Heart left ventricle (tissue), 16 donors: ENCODE data around the gene LLGL2. TPM values are rescaled to one million over a fixed set of nuclear protein-coding genes. Genes with fewer than 3 reads are reported as not detected.
A peak's percentile ranks its signal among the peaks of the same experiment; 100 is the strongest.

Source experiments
- ATAC-seq, 4 donors: fragments of 200-7000 bp; cut with Tn5 transposase; one replicate each; pipeline ENCODE4 v1.9.1; 2020 to 2022; ENCODE audit warnings: moderate library complexity in 4 of 4, mild to moderate bottlenecking in 3 of 4, moderate number of reproducible peaks in 1 of 4
- DNase-seq, 5 donors: peaks; one replicate each; pipeline ENCODE4 v3.0.0-alpha.2; 2020
- H3K27ac ChIP-seq, 12 donors: fragments of 200-600 bp; sonication (generic) in 4 of 12; one replicate each; pipeline versions ENCODE4 v1.5.0 to v1.8.0; 2016 to 2022; ENCODE audit warnings: mild to moderate bottlenecking in 2 of 12
- H3K27me3 ChIP-seq, 9 donors: fragments of 200-600 bp; sonication (generic) in 2 of 9; one replicate each; pipeline versions ENCODE4 v1.5.1 to v1.8.0; 2016 to 2022; ENCODE audit warnings: mild to moderate bottlenecking in 3 of 9
- H3K36me3 ChIP-seq, 9 donors: fragments of 200-600 bp; sonication (generic) in 2 of 9; one replicate each; pipeline versions ENCODE4 v1.5.0 to v1.8.0; 2018 to 2022; ENCODE audit warnings: mild to moderate bottlenecking in 2 of 9
- H3K4me1 ChIP-seq, 12 donors: fragments of 200-600 bp; sonication (generic) in 4 of 12; one replicate each; pipeline versions ENCODE4 v1.5.0 to v1.8.0; 2016 to 2022; ENCODE audit warnings: mild to moderate bottlenecking in 3 of 12
- H3K4me3 ChIP-seq, 12 donors: fragments of 200-600 bp; sonication (generic) in 4 of 12; one replicate each; pipeline versions ENCODE4 v1.5.0 to v1.8.0; 2017 to 2022; ENCODE audit warnings: mild to moderate bottlenecking in 9 of 12, moderate library complexity in 4 of 12
- H3K9me3 ChIP-seq, 12 donors: fragments of 200-600 bp; sonication (generic) in 4 of 12; one replicate each; pipeline versions ENCODE4 v1.5.0 to v1.8.0; 2016 to 2022; ENCODE audit warnings: mild to moderate bottlenecking in 1 of 12
- CTCF ChIP-seq, 12 donors: fragments of 200-600 bp; sonication (generic) in 4 of 12; IDR thresholded peaks; one replicate each; pipeline versions ENCODE4 v1.5.0 to v1.8.0; 2018 to 2022; ENCODE audit warnings: antibody characterized with exemption in 12 of 12, mild to moderate bottlenecking in 5 of 12
- POLR2A ChIP-seq, 2 donors: fragments of 450-650 bp; IDR thresholded peaks; one replicate each; pipeline ENCODE4 v1.6.1; 2017; ENCODE audit warnings: antibody characterized with exemption in 2 of 2, mild to moderate bottlenecking in 2 of 2, moderate library complexity in 2 of 2
- WGBS, 4 donors: extraction: QIAGEN DNeasy Blood & Tissue Kit in 2 of 4; methylation state at CpG; one replicate each; pipeline versions ENCODE4 v1.1.5 to v1.1.7; 2013 to 2018; 5-methylcytosine and 5-hydroxymethylcytosine counted together
- intact Hi-C, 10 donors: fragments of 100-400 bp; cut with DNase I; formaldehyde crosslinking; loops; one replicate each; pipeline versions ENCODE4 v1.11.1 to v1.14.2; 2022
- polyA plus RNA-seq, 2 donors: library from polyadenylated mRNA; stranded (reverse); fragments of 200-250 nt; gene quantifications; one replicate each; pipeline ENCODE4 v1.2.3, GENCODE V29; 2013
- total RNA-seq, 9 donors: library from RNA; depleted of rRNA in 2 of 9; stranded (reverse); fragments of >200 nt in 2 of 9; fragmentation: NEBNext Ultra II Directional in 3 of 9; extraction: Animal tissue kit (Norgen Biotek cat#: 25700) in 3 of 9; gene quantifications; one replicate each; pipeline versions ENCODE4 v1.1.0 to v1.2.4, GENCODE V29; 2016 to 2023
- donor health status: ischemic (EF 13 %, LVEDD 7.1; RV severe dilation, severe dysfunction).
- donor health status: healthy with polysubstance abuse.
- donor health status: DM: no; HTN: yes; CAD: no.
- donor health status: DM: no; HTN: no; CAD: no.
- donor health status: ischemic (EF 25% LVEDD 6.9; RV normal size, moderate dysfunction).
- donor health status: ischemic (EF 25% LVEDD 5.7; RV mildly dilated, moderate dysfunction).
- donor health status: healthy.
- donor health status: DM: yes; HTN: yes; CAD: no.
- donor health status: ischemic (EF 35%, LVEDD 5.7; RV mildly dilated, moderate dysfunction).
- donor health status: nonischemic (EF 11% LVEDD 7.7; RV severe dilation, severe dysfunction).
- donor health status: DM: yes; HTN: yes; CAD: no.
- donor health status: PGD.
- donor health status: ischemic (EF 29% LVEDD 5.4; RV normal size, mild dysfunction).
- donor health status: nonischemic (EF 23%, LVEDD 6.1; RV moderate dilation, normal function).

LLGL2 gene
- total and polyA plus RNA-seq, 11 donors: 1.8 to 8.1 (median 3.6) TPM

GRCh38 chr17:75494326-75494877 lies 31.1 kb upstream of the LLGL2 start:
- intact Hi-C loops: no loop called here

DNA sequence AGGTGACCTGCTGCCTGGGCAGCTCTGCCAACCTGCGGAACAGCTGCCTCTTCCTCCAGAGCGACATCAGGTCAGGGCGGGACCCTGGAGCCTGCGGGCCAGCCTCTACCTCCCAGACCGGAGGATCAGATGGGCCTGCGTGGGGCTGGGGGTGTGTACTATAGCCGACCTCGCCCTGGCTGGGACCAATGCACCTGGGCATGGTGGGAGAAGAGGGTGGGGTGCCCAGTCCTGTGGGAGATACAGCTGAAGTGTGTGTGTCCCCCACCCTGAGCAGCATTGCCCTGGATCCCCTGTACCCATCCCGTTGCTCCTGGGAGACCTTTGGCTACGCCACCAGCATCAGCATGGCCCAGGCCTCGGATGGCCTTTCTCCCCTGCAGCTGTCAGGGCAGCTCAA lies 29.5 kb upstream of the LLGL2 start:
- no peak for TF ChIP-seq POLR2A (IDR thresholded peaks at IDR 0.05)
- TF ChIP-seq CTCF (IDR thresholded peaks at IDR 0.05): no peak
- no peaks in the 10 kb centered on the region for H3K27me3 ChIP-seq
- H3K9me3 ChIP-seq: no peaks in the 10 kb centered on the region
- 93 to 99% (median 95%) methylated on average over 6 to 11 of the region's 11 CpGs for WGBS, 4 donors
- ATAC-seq (no peak), DNase-seq (no peak)
- intact Hi-C loops: no loop called here
- H3K4me3 ChIP-seq: no peak overlapping the region
- peaks cover 0 to 37% (median 15%) of the 10 kb centered on the region in 12 donors for H3K4me1 ChIP-seq
- H3K36me3 ChIP-seq: peaks cover 0 to 99% (median 90%) of the 10 kb centered on the region in 9 donors
- no peak overlapping the region for H3K27ac ChIP-seq

More at GRCh38 chr17:75494326-75494877, 31.1 kb upstream of the LLGL2 start:
- peaks cover 0 to 94% (median 79%) of the 10 kb centered on the region in 9 donors for H3K36me3 ChIP-seq
- H3K4me1 ChIP-seq: peaks cover 5 to 40% (median 22%) of the 10 kb centered on the region in 12 donors
- no peak overlapping the region for H3K4me3 ChIP-seq
- H3K9me3 ChIP-seq: no peaks in the 10 kb centered on the region
- WGBS, 4 donors: 79 to 89% (median 88%) methylated on average over 12 to 14 of the region's 14 CpGs
- no peak overlapping the region for H3K27ac ChIP-seq
- no peaks in the 10 kb centered on the region for H3K27me3 ChIP-seq
- TF ChIP-seq POLR2A (IDR thresholded peaks at IDR 0.05): no peak
- no peak for TF ChIP-seq CTCF (IDR thresholded peaks at IDR 0.05)
- ATAC-seq: no peak
- no peak for DNase-seq

DNA sequence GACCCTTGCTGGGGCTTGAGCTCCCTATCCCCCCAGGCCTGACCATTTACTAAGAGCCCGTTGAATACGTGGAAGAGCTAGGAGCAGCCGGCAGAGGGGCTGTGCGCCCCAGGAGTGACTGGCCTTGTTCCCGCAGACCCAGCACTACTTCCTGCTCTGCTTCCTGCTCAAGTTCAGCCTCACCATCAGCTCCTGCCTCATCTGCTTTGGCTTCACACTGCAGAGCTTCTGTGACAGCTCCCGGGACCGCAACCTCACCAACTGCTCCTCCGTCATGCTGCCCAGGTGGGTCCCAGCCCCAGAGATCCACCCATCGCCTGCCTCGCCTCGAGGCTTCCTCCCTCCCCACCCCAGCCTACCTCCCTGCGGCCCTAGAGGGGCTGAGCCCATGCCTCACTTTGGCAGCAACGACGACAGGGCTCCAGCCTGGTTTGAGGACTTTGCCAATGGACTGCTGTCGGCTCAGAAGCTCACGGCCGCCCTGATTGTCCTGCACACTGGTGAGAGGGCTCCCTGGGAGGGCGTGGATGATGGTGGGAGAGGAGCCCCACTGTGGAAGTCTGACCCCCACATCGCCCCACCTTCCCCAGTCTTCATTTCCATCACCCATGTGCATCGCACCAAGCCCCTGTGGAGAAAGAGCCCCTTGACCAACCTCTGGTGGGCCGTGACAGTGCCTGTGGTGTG lies 27.3 kb upstream of the LLGL2 start:
- Histone ChIP-seq H3K27ac (peak overlapping the region in 8 of 12 donors; percentile 45 to 72 (median 59)), H3K27me3 (no peaks in the 10 kb centered on the region), H3K4me3 (no peak overlapping the region), H3K9me3 (no peaks in the 10 kb centered on the region), H3K4me1 (peaks cover 0 to 43% (median 19%) of the 10 kb centered on the region in 12 donors), H3K36me3 (peaks cover 0 to 91% (median 79%) of the 10 kb centered on the region in 9 donors)
- intact Hi-C loops: no loop called here
- peak in 1 of 5 donors; percentile 16 for DNase-seq
- ATAC-seq: peak in 1 of 4 donors; percentile 12
- 66 to 76% (median 71%) methylated on average over 16 to 21 of the region's 21 CpGs for WGBS, 4 donors
- no peak for TF ChIP-seq CTCF (IDR thresholded peaks at IDR 0.05)
- no peak for TF ChIP-seq POLR2A (IDR thresholded peaks at IDR 0.05)

- no peak for TF ChIP-seq POLR2A (IDR thresholded peaks at IDR 0.05)
- no peak for TF ChIP-seq CTCF (IDR thresholded peaks at IDR 0.05)
- DNase-seq (peak in 1 of 5 donors; percentile 65), ATAC-seq (peak in 2 of 4 donors; percentile 3 to 16)
- Histone ChIP-seq H3K27ac (peak overlapping the region in 10 of 12 donors; percentile 45 to 75 (median 59)), H3K27me3 (no peaks in the 10 kb centered on the region), H3K36me3 (peaks cover 0 to 91% (median 79%) of the 10 kb centered on the region in 9 donors), H3K4me1 (peaks cover 0 to 43% (median 19%) of the 10 kb centered on the region in 12 donors), H3K9me3 (no peaks in the 10 kb centered on the region), H3K4me3 (no peak overlapping the region)
- intact Hi-C loops: no loop called here
- 45 to 55% (median 50%) methylated on average over 13 to 16 of the region's 16 CpGs for WGBS, 4 donors
Observed at GRCh38 chr17:75498726-75499213, 26.7 kb upstream of the LLGL2 start.
